B cell (primary cell): ENCODE data around the gene CRHR2.

Experiments
- CTCF ChIP-seq: fragments of 200-600 bp; IDR thresholded peaks from one replicate; pipeline ENCODE4 v1.8.0; 2022; ENCODE audit warnings: antibody characterized with exemption, mild to moderate bottlenecking
- EZH2 ChIP-seq: IDR thresholded peaks from 2 replicates; pipeline ENCODE4 v1.6.1; 2012; ENCODE audit warnings: borderline replicate concordance, low read depth, mild to moderate bottlenecking, moderate library complexity, low read length; ENCODE audit not compliant: insufficient read depth, poor library complexity, severe bottlenecking

- TF ChIP-seq CTCF (no peak), EZH2 (no peak)
Observed at GRCh38 chr7:30635798-30636197, 46.5 kb downstream of the CRHR2 start.
